Body of pancreas (tissue), 4 donors: ENCODE data around the gene LCP1.

Experiments
- POLR2A ChIP-seq, 3 donors: fragments of 450-650 bp; IDR thresholded peaks; one replicate each; pipeline ENCODE4 v1.6.1; 2016; ENCODE audit warnings: antibody characterized with exemption in 3 of 3, mild to moderate bottlenecking in 2 of 3
- TF ChIP-seq, protein P1 (sequence below), 7 experiments: fragments of 450-650 bp in 4 of 7; fragments of 200-600 bp in 3 of 7; sonication (generic) in 3 of 7; IDR thresholded peaks; one replicate each; pipeline ENCODE4 v1.5.1; 2016 to 2019; ENCODE audit warnings: antibody characterized with exemption in 7 of 7

DNA sequence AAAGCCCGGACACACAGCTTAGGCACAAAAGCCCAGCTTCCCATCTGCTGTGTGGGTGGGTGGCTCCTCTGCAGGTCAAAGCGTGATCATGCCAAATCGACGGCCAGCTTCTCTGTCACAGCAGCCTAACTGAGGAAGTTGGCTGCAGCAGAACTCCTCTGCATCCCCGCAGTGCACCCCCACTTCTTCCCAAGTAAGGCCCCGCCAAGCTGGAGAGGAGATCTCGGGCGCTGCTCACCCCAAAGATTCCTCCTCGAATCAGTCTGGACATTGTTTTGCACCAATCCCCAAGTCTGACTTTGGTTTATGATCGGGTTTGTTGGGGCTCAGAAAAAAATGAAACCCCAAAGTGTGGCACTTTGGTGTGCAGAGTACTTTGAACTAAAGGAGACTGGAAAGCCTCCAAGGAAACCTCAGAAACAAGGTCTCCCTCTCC lies 57.4 kb downstream of the LCP1 start:
- no peak for TF ChIP-seq POLR2A (IDR thresholded peaks at IDR 0.05)
- TF ChIP-seq, protein P1, sequence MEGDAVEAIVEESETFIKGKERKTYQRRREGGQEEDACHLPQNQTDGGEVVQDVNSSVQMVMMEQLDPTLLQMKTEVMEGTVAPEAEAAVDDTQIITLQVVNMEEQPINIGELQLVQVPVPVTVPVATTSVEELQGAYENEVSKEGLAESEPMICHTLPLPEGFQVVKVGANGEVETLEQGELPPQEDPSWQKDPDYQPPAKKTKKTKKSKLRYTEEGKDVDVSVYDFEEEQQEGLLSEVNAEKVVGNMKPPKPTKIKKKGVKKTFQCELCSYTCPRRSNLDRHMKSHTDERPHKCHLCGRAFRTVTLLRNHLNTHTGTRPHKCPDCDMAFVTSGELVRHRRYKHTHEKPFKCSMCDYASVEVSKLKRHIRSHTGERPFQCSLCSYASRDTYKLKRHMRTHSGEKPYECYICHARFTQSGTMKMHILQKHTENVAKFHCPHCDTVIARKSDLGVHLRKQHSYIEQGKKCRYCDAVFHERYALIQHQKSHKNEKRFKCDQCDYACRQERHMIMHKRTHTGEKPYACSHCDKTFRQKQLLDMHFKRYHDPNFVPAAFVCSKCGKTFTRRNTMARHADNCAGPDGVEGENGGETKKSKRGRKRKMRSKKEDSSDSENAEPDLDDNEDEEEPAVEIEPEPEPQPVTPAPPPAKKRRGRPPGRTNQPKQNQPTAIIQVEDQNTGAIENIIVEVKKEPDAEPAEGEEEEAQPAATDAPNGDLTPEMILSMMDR (IDR thresholded peaks at IDR 0.05): no peak
